NB4 (cell line): ENCODE data around the gene ROBO2.

ENCODE experiments used
- POLR2A ChIP-seq: IDR thresholded peaks from 2 replicates; pipeline ENCODE4 v1.6.1; 2011; ENCODE audit warnings: mild to moderate bottlenecking; ENCODE audit not compliant: insufficient read length; ENCODE audit errors: extremely low read depth
- TF ChIP-seq, protein P1 (sequence below): IDR thresholded peaks from one replicate; pipeline ENCODE4 v1.5.1; 2012; ENCODE audit warnings: low read depth, low read length
- TF ChIP-seq, protein P2 (sequence below): IDR thresholded peaks from 2 replicates; pipeline ENCODE4 v1.6.1; 2011; ENCODE audit warnings: low read depth, low read length

DNA sequence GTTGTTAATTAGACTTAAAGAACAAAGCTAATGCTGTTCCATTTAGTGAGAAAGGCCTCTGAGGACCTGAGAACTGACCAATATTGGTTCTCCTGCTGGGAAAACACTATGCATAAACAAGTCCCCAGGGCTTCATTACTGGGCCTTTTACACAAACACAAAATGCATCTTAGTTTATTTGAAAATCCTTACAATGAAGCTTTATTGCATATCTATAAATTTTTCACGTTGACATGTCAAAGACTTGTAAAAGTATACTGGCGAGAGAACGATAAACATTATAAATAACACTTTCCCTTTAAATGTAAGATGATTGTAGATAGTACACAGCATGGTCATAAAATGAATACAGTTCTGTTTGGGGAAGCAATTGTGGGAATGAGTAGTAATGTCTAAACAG lies 151.7 kb downstream of the ROBO2 start:
- TF ChIP-seq, protein P1, sequence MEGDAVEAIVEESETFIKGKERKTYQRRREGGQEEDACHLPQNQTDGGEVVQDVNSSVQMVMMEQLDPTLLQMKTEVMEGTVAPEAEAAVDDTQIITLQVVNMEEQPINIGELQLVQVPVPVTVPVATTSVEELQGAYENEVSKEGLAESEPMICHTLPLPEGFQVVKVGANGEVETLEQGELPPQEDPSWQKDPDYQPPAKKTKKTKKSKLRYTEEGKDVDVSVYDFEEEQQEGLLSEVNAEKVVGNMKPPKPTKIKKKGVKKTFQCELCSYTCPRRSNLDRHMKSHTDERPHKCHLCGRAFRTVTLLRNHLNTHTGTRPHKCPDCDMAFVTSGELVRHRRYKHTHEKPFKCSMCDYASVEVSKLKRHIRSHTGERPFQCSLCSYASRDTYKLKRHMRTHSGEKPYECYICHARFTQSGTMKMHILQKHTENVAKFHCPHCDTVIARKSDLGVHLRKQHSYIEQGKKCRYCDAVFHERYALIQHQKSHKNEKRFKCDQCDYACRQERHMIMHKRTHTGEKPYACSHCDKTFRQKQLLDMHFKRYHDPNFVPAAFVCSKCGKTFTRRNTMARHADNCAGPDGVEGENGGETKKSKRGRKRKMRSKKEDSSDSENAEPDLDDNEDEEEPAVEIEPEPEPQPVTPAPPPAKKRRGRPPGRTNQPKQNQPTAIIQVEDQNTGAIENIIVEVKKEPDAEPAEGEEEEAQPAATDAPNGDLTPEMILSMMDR = no peak
- TF ChIP-seq POLR2A = no peak
- TF ChIP-seq, protein P2, sequence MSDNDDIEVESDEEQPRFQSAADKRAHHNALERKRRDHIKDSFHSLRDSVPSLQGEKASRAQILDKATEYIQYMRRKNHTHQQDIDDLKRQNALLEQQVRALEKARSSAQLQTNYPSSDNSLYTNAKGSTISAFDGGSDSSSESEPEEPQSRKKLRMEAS = no peak
